ENCODE measurements around the gene PTPN2.

PTPN2 gene

DNA sequence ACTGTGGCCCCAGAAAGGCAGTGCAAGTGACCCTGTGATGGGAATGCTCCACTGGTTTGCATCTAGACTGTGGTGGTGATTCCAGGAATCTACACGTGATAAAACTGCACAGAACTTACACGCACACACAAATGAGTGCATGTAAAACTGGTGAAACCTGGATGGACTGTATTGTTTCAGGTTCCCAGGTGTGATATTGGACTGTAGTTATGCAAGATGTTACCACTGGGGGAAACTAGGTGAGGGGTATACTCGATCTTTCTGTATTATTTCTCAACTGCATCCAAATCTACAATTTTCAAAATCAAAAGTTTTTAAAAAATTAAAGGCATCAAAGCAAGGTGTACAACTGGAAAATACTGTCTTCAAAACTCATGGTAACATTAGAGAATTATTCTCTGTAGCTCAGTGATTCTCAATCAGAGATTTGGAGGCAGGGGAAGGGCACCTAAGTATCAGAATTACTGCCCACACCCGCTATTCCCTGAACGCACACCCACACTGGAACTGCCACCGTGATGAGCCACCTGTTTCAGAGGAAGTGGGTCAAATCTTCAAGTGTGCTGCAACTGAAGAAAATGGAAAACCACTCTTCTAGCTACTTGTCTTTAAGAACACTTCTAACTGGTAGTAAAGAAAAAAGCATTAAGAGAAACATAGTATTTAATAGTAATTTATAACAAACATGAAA, 26.7 kb downstream of the PTPN2 start:
- peak in 1 of 5 experiments; percentile 80 for DNase-seq

DNA sequence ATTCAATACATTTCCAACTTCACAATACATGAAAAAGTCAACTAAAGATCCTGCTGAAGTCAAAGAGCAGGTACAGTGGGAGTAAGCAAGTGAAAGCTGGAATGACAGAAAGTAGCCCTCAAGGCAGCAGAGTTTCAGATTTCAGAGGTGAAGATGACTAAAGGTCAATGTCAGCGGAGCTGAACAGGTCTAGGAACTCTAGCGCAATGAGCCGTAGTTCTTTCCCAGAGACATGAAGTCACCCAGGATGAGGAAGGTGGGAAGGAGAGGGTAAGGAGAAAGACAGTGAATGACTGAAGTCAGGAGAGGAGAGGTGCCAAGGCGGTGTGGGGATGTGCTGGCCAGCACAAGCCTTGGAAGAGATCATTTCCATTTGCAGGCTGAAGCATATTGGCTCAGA, 28.1 kb downstream of the PTPN2 start:
- no peak for DNase-seq

DNA sequence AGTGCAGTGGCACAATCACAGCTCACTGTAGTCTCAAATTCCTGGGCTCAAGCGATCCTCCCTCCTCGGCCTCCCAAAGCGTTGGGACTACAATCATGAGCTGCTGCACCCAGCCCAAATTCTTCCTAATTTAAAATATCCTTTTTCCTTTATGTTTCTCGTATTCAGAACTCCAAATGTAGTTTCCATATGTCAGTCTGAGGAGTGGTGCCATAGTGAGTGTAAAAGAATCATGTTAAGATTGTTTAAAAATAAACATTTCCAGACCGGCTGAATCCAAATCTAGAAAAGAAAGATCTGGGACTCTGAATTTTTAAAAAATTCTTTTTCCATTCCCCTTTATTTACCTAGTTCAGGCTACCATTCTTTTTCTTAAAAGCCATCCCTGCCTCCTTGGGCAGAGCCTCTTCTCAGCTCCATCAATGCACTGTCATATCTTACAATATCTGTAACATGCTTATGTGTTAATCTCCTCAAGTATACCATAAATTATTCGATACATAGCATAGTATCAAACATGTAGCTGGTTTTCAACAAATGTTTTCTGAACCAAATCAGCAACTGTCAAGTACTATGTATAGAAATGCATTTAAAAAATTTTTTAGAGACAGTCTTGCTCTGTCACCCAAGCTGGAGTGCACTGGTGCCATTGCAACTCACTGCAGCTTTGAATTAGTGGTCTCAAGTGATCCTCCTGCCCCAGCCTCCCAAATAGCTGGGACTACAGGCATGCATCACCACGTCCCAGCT, 31.3 kb downstream of the PTPN2 start:
- DNase-seq = no peak

DNA sequence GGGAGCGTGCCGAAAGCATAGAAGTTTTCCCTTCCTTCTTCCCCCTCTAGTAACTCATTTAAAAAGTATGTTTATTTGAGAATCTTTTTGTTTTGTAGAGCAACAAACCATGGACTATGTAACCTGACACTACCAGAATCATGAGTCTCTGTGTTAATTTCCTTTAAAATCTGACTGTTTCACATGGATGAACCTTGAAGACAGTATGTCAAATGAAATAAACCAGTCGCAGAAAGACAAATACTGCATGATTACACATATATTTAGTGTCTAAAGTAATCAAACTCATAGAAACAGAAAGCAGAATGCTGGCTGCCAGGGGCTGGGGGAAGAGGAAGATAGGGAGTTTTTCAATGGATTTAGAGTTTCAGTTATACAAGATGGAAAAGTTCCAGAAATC, 32.3 kb downstream of the PTPN2 start:
- DNase-seq = no peak

DNA sequence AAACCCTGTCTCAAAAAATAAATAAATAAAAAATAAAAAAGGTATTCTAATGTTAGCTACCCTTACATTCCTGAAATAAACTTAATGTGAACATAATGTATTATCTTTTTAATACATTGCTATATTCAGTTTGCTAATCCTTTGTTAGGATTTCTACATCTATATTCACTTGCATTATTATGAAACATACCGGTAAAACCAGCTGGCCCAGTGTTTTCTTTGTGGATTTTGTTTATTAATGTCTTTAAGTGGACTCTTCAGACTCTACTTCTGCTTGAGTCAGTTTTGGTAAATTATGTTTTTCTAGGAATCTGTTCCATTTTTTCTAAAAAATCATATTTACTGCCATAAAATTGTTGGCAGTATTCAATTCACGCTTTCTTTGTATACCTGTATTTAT, 34.5 kb downstream of the PTPN2 start:
- no peak for DNase-seq

DNA sequence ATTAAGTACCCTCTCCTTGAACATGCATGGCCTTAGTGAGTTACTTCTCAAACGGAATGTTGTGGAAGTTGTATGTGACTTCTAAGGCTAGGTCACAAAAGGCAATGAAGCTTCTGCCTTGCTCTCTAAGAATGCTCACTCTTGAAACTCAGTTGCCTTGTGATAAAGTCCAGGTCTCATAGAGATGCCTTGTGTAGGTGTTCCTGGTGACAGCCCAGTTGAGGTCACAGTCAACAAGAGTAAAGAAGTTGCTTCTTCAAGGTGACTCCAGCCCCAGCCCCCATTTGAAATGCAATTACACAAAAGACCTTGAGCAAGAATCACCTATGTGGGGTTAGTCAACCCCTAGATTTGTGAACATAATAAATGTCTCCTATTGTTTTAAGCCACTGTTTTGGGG, 35.6 kb downstream of the PTPN2 start:
- no peak for DNase-seq

DNA sequence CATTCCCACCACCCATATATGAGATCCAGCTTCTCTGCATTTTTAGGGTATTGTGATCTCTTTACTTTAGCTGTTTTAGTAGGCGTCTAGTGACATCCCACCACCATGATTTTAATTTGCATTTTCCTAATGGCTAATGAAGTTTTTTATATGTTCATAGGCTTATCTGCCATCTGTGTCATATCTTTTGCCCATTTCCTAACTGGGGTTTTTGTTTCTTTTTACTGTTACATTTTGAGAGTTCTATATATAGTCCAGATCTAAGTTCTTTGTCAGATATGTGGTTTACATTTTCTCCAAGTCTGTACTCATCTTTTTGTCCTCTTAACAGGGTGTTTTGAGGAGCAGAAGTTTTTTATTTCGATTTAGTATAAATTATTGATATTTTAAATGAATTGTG, 39.6 kb downstream of the PTPN2 start:
- DNase-seq = peak in 1 of 5 experiments; percentile 52

DNA sequence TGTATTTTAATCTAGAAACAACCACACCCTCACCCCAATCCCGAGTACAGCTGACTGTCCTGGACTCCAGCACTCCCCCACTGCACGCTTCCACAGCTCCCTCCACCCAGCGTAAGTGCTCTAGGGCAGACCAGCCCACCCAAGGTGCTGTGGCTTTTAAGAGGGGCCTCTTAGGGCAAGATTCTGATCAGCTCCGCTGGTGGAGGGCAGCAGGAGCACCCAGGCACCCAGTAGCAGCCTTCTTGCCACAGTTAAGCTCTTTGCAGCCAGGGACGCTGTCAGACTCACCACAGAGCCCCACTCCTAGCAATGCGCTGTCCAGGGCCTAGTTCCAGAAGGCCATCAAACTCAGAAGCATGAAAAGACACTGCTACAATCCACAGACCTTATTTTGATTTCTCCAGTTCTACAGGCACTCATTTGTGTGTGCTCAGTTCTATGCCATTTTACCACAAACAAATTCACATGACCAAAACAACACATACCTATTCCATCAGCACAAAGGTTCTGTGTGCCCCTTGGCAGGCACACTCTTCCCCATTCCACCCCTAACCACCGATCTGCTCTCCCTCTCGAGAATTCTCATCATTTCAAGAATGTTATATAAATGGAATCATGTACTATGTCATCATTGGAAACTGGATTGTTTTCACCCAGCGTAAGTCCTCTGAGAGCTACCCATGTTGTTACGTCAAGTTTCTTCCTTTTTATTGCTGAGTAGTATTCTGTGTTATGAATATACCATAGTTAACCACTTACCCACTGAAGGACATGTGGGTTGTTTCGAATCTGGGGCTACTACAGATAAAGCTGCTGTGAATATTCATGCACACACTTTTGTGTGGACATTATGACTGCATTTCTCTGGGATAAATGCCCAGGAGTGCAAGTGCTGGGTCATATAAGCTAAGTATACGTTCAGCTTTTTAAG, 40.4 kb downstream of the PTPN2 start:
- DNase-seq = peak in 1 of 5 experiments; percentile 68

DNA sequence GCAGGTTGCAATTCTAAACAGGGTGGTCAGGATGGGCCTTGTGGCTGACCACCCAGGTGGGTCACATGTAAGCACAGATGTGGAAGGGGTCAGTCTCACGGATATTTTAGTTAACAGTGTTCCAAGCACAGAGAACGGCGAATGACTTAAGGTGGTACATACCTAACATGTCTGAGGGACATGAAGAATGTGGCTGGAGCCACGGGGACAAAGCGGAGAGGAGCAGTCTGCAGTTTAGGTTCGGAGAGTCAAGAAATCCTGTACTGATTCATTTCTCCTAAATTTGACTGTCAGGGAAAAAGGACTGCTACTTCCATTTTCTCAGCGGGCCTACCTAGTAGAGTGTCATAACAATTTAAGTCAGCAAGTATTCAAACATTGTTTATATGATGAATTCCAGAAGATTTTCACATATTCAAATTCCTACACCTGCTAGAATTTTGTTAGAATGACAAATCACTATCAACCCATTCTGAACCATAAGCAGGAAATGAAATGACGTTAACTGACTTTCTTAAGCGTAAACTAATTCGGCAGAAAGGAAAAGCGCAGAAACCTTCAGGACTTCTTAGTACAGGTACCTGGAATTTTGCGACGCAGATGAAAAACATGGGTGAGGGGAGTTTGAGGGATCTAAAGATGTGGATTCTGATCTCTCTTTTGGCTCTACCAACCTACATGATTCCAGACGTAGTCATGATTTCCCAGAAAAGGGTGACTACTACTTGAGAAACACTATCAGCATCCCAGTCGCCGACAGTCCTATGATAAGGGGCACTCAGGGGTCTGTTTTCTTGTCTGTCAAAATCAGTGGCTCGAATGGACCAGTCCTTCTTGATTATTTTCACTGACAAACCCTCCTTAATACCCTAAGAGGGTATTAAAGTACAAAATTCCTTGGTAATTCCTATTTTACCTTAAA, 41.3 kb downstream of the PTPN2 start:
- no peak for DNase-seq

DNA sequence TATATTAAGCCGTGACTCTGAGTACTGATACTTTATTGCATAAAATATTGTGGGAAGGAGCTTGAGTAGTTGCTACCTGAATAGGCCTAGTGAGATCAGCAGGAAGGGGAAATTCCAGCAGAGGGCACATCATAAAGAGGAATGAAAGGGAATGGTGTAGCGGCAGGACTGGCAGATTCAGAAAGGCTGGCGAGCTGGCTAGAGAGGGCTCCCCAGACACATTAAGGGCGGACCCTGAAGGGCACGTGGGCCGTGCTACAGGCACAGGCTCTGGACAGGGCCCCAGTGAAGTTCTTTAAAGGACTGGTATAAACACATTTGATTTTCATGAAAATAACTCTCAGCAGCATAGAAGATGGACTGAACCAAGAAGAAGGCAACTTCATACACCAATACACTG, 43.0 kb downstream of the PTPN2 start:
- no peak for DNase-seq

DNA sequence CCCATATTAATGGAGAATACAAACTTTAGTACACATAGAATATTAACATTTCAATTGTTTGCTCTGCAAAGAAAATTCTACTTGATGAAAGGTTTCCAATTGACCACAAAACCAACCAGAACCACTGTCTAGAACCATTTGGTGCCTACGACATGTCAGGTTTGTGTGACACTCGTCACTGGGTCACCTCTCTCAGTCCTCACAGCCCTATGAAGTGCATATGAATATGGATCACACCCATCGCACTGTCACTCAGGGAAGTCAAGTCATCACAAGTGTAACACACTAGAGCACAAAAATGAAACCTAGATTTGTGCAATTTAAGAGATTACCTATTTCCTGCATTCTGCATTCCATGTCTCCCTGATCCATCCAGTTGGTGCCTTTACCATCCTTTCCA, 43.7 kb downstream of the PTPN2 start:
- peak in 2 of 5 experiments; percentile 19 to 57 for DNase-seq

DNA sequence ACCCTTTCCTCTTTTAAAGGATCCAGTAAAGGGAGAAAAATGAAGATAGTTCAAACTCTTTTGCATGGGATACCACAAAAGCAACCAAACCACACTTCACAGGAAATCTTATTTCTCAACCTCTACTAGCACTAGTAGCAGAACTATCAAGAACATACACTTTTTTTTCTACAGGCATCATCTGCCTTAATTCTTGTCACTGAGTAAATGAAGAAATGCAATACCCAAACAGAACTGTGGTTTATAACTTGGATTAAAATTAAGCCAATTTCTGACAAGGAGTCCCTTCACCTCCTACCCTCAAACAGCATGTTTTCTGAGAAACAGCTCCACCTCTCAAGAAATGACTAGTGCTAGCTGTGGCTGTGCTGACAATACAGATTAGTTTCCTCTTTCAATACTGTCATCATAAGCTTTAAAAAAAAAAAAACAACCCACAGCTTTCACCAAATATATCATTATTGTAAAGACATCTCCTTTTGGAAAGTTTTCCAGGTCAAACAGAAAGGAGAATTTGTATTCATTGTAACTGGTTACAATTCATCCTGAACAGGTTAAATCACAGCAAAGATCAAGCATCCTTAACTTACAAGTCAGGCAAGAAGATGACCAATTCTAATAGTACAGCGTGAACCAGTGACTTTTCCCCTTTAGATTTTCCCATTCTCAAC, 44.4 kb downstream of the PTPN2 start:
- peak in 2 of 5 experiments; percentile 62 to 96 for DNase-seq

DNA sequence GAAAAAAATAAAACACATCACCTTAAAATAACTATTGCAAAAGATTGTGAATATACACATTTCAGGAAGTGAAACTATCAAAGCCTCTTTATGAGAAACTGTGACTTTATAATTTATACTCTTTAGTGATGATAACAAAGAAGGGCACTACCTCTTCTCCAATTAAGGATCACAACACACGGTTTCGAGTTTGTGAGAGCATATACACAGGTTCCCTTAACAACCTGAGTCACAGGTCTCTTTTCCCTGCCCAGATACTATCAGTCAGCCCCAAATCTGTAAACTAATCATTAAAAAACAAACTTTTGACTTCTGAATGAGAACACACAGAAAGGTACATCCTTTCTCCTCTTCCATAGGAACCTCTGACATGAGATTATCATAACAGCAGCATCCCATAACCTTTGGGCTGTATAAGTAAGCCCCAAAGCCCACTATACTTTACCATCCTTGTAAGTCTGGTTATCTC, 44.9 kb downstream of the PTPN2 start:
- DNase-seq = peak in 1 of 5 experiments; percentile 86

DNA sequence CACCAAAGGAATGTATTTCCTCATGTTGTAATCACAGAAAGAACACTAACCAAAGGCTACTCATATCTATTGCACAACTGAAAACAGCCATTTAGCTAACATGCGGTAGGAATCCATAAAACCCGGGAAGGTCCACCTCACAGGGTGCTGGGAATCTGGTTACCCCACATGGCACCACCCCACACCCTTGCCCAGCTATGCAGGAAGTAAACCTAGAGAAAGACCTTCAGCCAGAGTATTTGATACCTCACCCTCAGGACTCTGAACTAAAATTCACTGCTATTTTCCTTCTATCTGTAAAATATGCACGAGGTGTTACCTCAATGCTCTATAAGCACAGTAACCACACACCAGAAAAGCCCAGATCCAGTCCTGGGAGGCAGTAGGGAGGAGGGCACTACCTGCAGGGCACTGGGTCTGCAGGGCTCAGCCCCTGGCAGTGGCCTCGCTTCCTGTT, 45.8 kb downstream of the PTPN2 start:
- peak in 2 of 5 experiments; percentile 10 to 52 for DNase-seq

DNA sequence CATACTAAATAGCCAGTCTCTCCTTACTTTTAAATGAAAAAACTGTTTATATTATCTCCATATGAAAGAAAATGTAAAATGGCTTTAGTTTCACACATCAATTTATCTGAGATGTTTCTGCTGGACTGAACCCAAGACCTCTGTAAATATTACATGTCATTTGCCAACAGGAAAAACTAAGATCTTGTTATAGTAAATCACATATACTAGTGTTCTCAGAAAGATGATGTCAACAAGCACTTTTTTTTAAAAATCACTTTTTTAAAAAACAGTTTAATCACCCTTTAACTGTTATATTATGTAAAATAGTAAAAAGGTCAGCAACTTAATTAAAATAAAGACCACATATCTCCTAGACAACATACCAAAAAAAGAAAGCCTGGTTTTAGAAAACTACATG, 46.3 kb downstream of the PTPN2 start:
- no peak for DNase-seq

DNA sequence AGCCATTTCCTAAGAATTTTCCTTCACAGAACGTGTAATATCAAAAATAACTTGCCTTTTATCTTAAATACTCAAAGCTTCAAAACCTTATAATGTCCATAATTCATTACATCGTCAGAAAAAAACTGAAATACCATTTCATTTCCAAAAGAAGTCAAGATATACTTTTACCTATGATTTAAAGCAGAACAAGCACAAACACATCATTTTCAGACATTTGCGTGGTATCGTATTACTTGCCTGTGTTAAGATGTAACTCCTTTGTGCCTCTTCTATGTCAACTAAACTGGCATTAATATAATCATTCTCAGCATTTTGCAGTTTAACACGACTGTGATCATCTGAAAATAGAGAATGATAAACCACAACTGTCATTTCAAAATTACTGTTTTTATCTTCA, 47.5 kb downstream of the PTPN2 start:
- DNase-seq = no peak

DNA sequence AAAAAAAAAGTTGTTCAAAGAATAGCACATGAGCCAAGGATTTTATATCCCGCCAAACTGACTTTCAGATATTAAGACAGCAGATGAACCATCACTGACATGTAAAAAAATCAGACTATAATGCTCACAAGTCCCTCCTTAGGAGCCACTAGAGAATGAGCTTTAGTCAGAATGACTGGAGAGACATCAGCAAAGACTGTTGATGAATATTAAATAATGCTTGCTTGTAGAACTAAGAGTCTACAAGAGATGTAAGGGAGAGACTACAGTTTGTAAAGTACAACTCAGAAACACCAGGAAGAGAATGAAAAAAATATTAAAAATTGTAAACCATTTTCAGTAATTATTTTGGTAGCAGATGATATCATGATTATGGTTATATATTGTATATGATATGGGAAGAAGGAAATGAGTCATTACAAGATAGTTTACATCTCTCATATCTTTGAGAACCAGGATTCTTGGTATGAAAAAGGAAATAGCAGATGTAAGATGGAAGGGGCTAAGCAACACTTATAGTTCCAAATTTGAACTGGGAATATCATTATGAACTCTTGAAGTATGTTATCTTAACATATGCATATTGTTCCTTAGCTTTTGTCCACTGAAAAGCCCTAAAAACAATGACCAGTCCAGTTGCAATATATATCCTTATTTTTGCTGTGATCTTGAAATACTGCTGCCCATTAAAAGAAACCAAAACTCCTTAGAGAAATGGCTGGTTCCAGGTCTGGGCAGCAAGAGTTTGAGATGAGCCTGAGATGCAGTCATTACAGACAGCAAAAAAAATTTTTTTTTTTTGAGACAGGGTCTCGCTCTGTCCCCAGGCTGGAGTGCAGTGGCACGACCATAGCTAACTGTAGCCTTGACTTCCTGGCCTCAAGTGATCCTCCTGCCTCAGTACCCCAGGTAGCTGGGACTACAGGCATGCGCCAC, 55.7 kb downstream of the PTPN2 start:
- peak in 1 of 5 experiments; percentile 40 for DNase-seq

DNA sequence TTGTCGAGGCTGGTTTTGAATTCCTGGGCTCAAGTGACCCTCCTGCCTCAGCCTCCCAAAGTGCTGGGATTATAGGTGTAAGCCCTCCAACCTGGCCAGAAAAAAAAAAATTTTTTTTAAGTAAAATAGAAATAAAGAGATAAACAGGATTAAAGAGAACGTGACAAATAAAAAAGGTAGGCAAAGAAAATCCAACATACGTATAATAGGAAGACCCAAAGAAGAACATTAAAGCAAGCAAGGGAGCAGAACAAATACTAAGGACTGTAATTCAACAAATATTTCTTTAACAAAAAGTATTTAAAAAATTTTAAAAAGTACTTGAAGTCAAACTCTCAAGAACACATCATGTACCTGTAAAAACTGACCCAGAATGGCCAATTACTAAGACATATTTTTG, 56.4 kb downstream of the PTPN2 start:
- no peak for DNase-seq

DNA sequence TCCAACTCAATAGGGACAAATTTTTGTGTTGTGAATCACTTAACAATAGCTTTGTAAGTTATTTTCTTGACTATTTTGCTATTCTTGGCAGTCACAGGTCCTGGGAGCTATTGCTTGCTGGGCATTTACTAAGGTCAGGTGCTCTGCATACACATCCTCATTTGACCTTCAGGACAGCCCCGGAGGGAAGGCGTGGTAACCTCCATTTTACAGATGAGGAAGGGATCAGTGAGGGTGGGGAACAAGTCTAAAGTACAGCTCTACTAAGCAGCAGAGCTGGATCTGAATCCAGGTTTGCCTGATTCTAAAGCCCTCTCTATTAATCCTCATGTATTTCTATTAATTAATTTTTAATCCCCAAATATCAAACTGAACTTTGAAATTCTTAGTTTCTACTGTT, 58.8 kb downstream of the PTPN2 start:
- DNase-seq = no peak

DNA sequence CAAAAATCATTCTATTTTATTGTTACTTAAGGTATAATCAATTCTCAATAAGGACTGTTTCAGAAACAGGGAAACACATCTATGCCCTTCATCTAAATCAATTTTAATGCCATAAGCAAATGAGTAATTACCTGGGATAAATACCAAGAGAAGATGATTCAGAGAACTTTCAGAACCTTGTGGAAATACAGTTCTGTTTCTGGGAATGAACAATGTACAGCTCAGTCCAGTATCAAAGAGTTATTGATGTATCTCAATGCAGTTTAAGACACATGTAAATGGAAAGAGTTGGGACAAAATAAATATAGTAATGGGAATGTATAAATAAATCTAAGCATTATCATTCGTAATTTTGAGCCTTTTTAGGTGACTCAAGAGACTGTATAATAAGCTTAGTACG, 60.1 kb downstream of the PTPN2 start:
- DNase-seq = no peak

All from T-helper 2 cell (primary cell).